HG03342 (cell line): Measurements from ENCODE around the gene NQO1.
"Not testable (repeated sequence)": the region's sequence is repeated elsewhere in the genome, so short reads cannot be mapped to it uniquely, and the experiment has no call there.

Experiments
- ATAC-seq: cut with Tn5 transposase; IDR thresholded peaks from one replicate; pipeline ENCODE4 v1.9.1; 2021; ENCODE audit warnings: mild to moderate bottlenecking, moderate library complexity; ENCODE audit not compliant: unreplicated experiment

Gene NQO1

GRCh38 chr16:69726313-69727060 is at the start of gene NQO1:
TSS of gene NQO1 (minus strand) at chr16:69726560. CDS start at chr16:69726439, 121 bp downstream.
- ATAC-seq = peak; percentile 98

- no peak for ATAC-seq
Measured at GRCh38 chr16:69775563-69775962, 49.2 kb upstream of the NQO1 start.

GRCh38 chr16:69773260-69773947 is 47.0 kb upstream of the NQO1 start:
- ATAC-seq = peak; percentile 61

- ATAC-seq = no peak
Measured at GRCh38 chr16:69771651-69771967, 45.2 kb upstream of the NQO1 start.

GRCh38 chr16:69769404-69769803 is 43.0 kb upstream of the NQO1 start:
- no peak for ATAC-seq

- no peak for ATAC-seq
Measured at GRCh38 chr16:69768666-69769065, 42.3 kb upstream of the NQO1 start.

GRCh38 chr16:69767459-69768229 is 41.3 kb upstream of the NQO1 start:
- ATAC-seq = no peak

- ATAC-seq = no peak
Measured at GRCh38 chr16:69763599-69763942, 37.2 kb upstream of the NQO1 start.

- peak; percentile 26 for ATAC-seq
Measured at GRCh38 chr16:69762814-69763598, 36.6 kb upstream of the NQO1 start.

- ATAC-seq = peak; percentile 67
Measured at GRCh38 chr16:69761983-69762813, 35.8 kb upstream of the NQO1 start, which contains the start of gene WWP2. TSS of gene WWP2 (plus strand) at chr16:69762332. CDS start at chr16:69787011, 24,679 bp downstream.

GRCh38 chr16:69757375-69757774 is 31.0 kb upstream of the NQO1 start:
- ATAC-seq = not testable (repeated sequence)

GRCh38 chr16:69756705-69757104 is 30.3 kb upstream of the NQO1 start:
- no peak for ATAC-seq

GRCh38 chr16:69754469-69755310 is 28.3 kb upstream of the NQO1 start, which contains the start of gene NOB1:
TSS of gene NOB1 (minus strand) at chr16:69754926. CDS start at chr16:69754910, 16 bp downstream.
- ATAC-seq = peak; percentile 94

- ATAC-seq = no peak
Measured at GRCh38 chr16:69754143-69754468, 27.7 kb upstream of the NQO1 start.

- no peak for ATAC-seq
Measured at GRCh38 chr16:69748694-69749345, 22.5 kb upstream of the NQO1 start.

- ATAC-seq = no peak
Measured at GRCh38 chr16:69747115-69747514, 20.8 kb upstream of the NQO1 start.

- ATAC-seq = no peak
Measured at GRCh38 chr16:69745959-69746358, 19.6 kb upstream of the NQO1 start.

GRCh38 chr16:69745232-69745612 is 18.9 kb upstream of the NQO1 start:
- ATAC-seq = no peak
